ENCODE measurements around the gene CRIP2. TPM values are rescaled to one million over a fixed set of nuclear protein-coding genes. Genes with fewer than 3 reads are reported as not detected.

Gene CRIP2
- total RNA-seq, 2 experiments from 2014 or later, result 1.2 to 1.6 TPM

GRCh38 chr14:105448706-105449111, 25.9 kb upstream of the CRIP2 start:
- POLR2A ChIA-PET, result interaction anchor here (1.0 kb wide), 1 partner anchor 41 kb away, joined by 3 read pairs; no protein-coding TSS in a partner anchor
- H3K4me3 Mint-ChIP-seq, result no peak overlapping the region
- DNase-seq (peak; percentile 78), ATAC-seq (ENCODE audit: low read depth) (peak; percentile 83)
- H3K4me1 Mint-ChIP-seq, result no peaks in the 10 kb centered on the region
- no peaks in the 10 kb centered on the region for H3K27me3 Mint-ChIP-seq
- no peak overlapping the region for H3K27ac Mint-ChIP-seq
- no peaks in the 10 kb centered on the region for H3K9me3 Mint-ChIP-seq
- H3K36me3 Mint-ChIP-seq, result no peaks in the 10 kb centered on the region

- Mint-ChIP-seq H3K36me3 (no peaks in the 10 kb centered on the region), H3K27me3 (no peaks in the 10 kb centered on the region), H3K4me1 (no peaks in the 10 kb centered on the region), H3K4me3 (no peak overlapping the region), H3K9me3 (no peaks in the 10 kb centered on the region), H3K27ac (no peak overlapping the region)
- DNase-seq, result no peak
- no peak for ATAC-seq (ENCODE audit: low read depth)
- POLR2A ChIA-PET, result no interaction called here
Observed at GRCh38 chr14:105449276-105450122, 25.1 kb upstream of the CRIP2 start.

GRCh38 chr14:105450123-105450505, 24.5 kb upstream of the CRIP2 start:
- H3K36me3 Mint-ChIP-seq, result no peaks in the 10 kb centered on the region
- no peaks in the 10 kb centered on the region for H3K4me1 Mint-ChIP-seq
- ATAC-seq (ENCODE audit: low read depth) (no peak), DNase-seq (no peak)
- no peaks in the 10 kb centered on the region for H3K27me3 Mint-ChIP-seq
- H3K9me3 Mint-ChIP-seq, result no peaks in the 10 kb centered on the region
- no peak overlapping the region for H3K27ac Mint-ChIP-seq
- no peak overlapping the region for H3K4me3 Mint-ChIP-seq
- POLR2A ChIA-PET, result no interaction called here

GRCh38 chr14:105450864-105451720, 23.5 kb upstream of the CRIP2 start:
- POLR2A ChIA-PET, result no interaction called here
- ATAC-seq (ENCODE audit: low read depth) (no peak), DNase-seq (no peak)
- H3K9me3 Mint-ChIP-seq, result no peaks in the 10 kb centered on the region
- H3K4me1 Mint-ChIP-seq, result no peaks in the 10 kb centered on the region
- H3K27ac Mint-ChIP-seq, result no peak overlapping the region
- no peaks in the 10 kb centered on the region for H3K27me3 Mint-ChIP-seq
- peaks cover 4% of the 10 kb centered on the region for H3K36me3 Mint-ChIP-seq
- H3K4me3 Mint-ChIP-seq, result no peak overlapping the region

- no peaks in the 10 kb centered on the region for H3K27me3 Mint-ChIP-seq
- H3K4me3 Mint-ChIP-seq, result no peak overlapping the region
- DNase-seq (no peak), ATAC-seq (ENCODE audit: low read depth) (no peak)
- POLR2A ChIA-PET, result interaction anchor here (1.7 kb wide), 1 partner anchor 37 kb away, joined by 4 read pairs; no protein-coding TSS in a partner anchor
- H3K27ac Mint-ChIP-seq, result no peak overlapping the region
- H3K9me3 Mint-ChIP-seq, result no peaks in the 10 kb centered on the region
- H3K36me3 Mint-ChIP-seq, result peaks cover 4% of the 10 kb centered on the region
- no peaks in the 10 kb centered on the region for H3K4me1 Mint-ChIP-seq
Observed at GRCh38 chr14:105452963-105453362, 21.7 kb upstream of the CRIP2 start.

- H3K9me3 Mint-ChIP-seq, result no peaks in the 10 kb centered on the region
- H3K36me3 Mint-ChIP-seq, result peaks cover 4% of the 10 kb centered on the region
- no peaks in the 10 kb centered on the region for H3K27me3 Mint-ChIP-seq
- DNase-seq (no peak), ATAC-seq (ENCODE audit: low read depth) (no peak)
- H3K27ac Mint-ChIP-seq, result no peak overlapping the region
- no peak overlapping the region for H3K4me3 Mint-ChIP-seq
- H3K4me1 Mint-ChIP-seq, result no peaks in the 10 kb centered on the region
- POLR2A ChIA-PET, result interaction anchor here (1.7 kb wide), 1 partner anchor 36 kb away, joined by 4 read pairs; no protein-coding TSS in a partner anchor
Observed at GRCh38 chr14:105453847-105454246, 20.8 kb upstream of the CRIP2 start.

- ATAC-seq (ENCODE audit: low read depth), result no peak
- DNase-seq, result no peak
- Mint-ChIP-seq H3K36me3 (peaks cover 4% of the 10 kb centered on the region), H3K4me1 (no peaks in the 10 kb centered on the region), H3K9me3 (no peaks in the 10 kb centered on the region), H3K4me3 (no peak overlapping the region), H3K27me3 (no peaks in the 10 kb centered on the region), H3K27ac (no peak overlapping the region)
- POLR2A ChIA-PET, result no interaction called here
Observed at GRCh38 chr14:105455086-105455640, 19.5 kb upstream of the CRIP2 start.

GRCh38 chr14:105455766-105456660, 18.6 kb upstream of the CRIP2 start:
- DNase-seq (no peak), ATAC-seq (ENCODE audit: low read depth) (no peak)
- H3K27ac Mint-ChIP-seq, result no peak overlapping the region
- H3K36me3 Mint-ChIP-seq, result peaks cover 4% of the 10 kb centered on the region
- no peaks in the 10 kb centered on the region for H3K27me3 Mint-ChIP-seq
- no peaks in the 10 kb centered on the region for H3K9me3 Mint-ChIP-seq
- H3K4me3 Mint-ChIP-seq, result no peak overlapping the region
- no peaks in the 10 kb centered on the region for H3K4me1 Mint-ChIP-seq
- POLR2A ChIA-PET, result no interaction called here

- no peak for ATAC-seq (ENCODE audit: low read depth)
- POLR2A ChIA-PET, result interaction anchor here (1.2 kb wide), 1 partner anchor 24 kb away, joined by 3 read pairs; no protein-coding TSS in a partner anchor
- no peak for DNase-seq
- peaks cover 4% of the 10 kb centered on the region for H3K36me3 Mint-ChIP-seq
- no peak overlapping the region for H3K27ac Mint-ChIP-seq
- no peaks in the 10 kb centered on the region for H3K27me3 Mint-ChIP-seq
- no peaks in the 10 kb centered on the region for H3K9me3 Mint-ChIP-seq
- H3K4me1 Mint-ChIP-seq, result no peaks in the 10 kb centered on the region
- no peak overlapping the region for H3K4me3 Mint-ChIP-seq
Observed at GRCh38 chr14:105456736-105457617, 17.6 kb upstream of the CRIP2 start.

- Mint-ChIP-seq H3K27ac (no peak overlapping the region), H3K4me1 (no peaks in the 10 kb centered on the region), H3K4me3 (no peak overlapping the region), H3K9me3 (no peaks in the 10 kb centered on the region), H3K27me3 (no peaks in the 10 kb centered on the region), H3K36me3 (peaks cover 4% of the 10 kb centered on the region)
- POLR2A ChIA-PET, result interaction anchor here (1.2 kb wide), 1 partner anchor 23 kb away, joined by 3 read pairs; no protein-coding TSS in a partner anchor
- ATAC-seq (ENCODE audit: low read depth), result no peak
- DNase-seq, result no peak
Observed at GRCh38 chr14:105458010-105458409, 16.6 kb upstream of the CRIP2 start.

GRCh38 chr14:105458571-105458970, 16.1 kb upstream of the CRIP2 start:
- POLR2A ChIA-PET, result no interaction called here
- ATAC-seq (ENCODE audit: low read depth) (no peak), DNase-seq (no peak)
- Mint-ChIP-seq H3K27me3 (no peaks in the 10 kb centered on the region), H3K4me1 (no peaks in the 10 kb centered on the region), H3K36me3 (peaks cover 5% of the 10 kb centered on the region), H3K9me3 (no peaks in the 10 kb centered on the region), H3K27ac (no peak overlapping the region), H3K4me3 (no peak overlapping the region)

GRCh38 chr14:105460116-105460515, 14.5 kb upstream of the CRIP2 start:
- Mint-ChIP-seq H3K4me1 (no peaks in the 10 kb centered on the region), H3K36me3 (peaks cover 5% of the 10 kb centered on the region), H3K27me3 (no peaks in the 10 kb centered on the region), H3K9me3 (no peaks in the 10 kb centered on the region), H3K4me3 (no peak overlapping the region), H3K27ac (no peak overlapping the region)
- POLR2A ChIA-PET, result no interaction called here
- ATAC-seq (ENCODE audit: low read depth) (no peak), DNase-seq (no peak)

All from activated naive CD8-positive, alpha-beta T cell treated with anti-CD3 and anti-CD28 coated beads, Interleukin-2, amount 10 ng/mL, durations not matched to agents 7 days and 5 days (primary cell).